ENCODE data around the gene SUZ12. TPM values are rescaled to one million over a fixed set of nuclear protein-coding genes. Genes with fewer than 3 reads are reported as not detected.
"Not testable (repeated sequence)": the region's sequence is repeated elsewhere in the genome, so short reads cannot be mapped to it uniquely, and the experiment has no call there.

Gene SUZ12
- 27.8 and 29.8 TPM in 2 replicates for total RNA-seq (2014; rRNA removed; shearing (Covaris generic))
- 68.2 and 76.1 TPM in 2 replicates for total RNA-seq (2022)
- percentile 93 among the genes with signal in this experiment for Bru-seq, nascent RNA
- BruChase-seq, experiment 1, labeled RNA remaining after a 6-hour chase: percentile 90 among the genes with signal in this experiment
- BruChase-seq, experiment 2, labeled RNA remaining after a 2-hour chase: percentile 94 among the genes with signal in this experiment
- long read RNA-seq, full-length matches to known transcripts: 233 of 293 reads
- long read RNA-seq, partial matches to known transcripts: 26 of 293 reads
- long read RNA-seq, other reads (novel, unspliced or antisense): 34 of 293 reads

- BruUV-seq (replicated peaks); H3K9me3 ChIP-seq (ENCODE audit: low read length); H3K9me2 ChIP-seq (ENCODE audit: insufficient read depth, low read length); intact Hi-C loops (cut with micrococcal nuclease; ENCODE audit: unreplicated experiment); CTCF ChIA-PET (ENCODE audit: unreplicated experiment): not testable (repeated sequence)
- Histone ChIP-seq H2AFZ (ENCODE audit: low read length) (peak within 1 kb of the TSS; percentile 76; the same call in 1 of the 2 replicates), H3K4me1 (ENCODE audit: insufficient read depth, low read length, poor library complexity, severe bottlenecking) (peaks cover 14% of the 10 kb centered on the region), H3K36me3 (ENCODE audit: insufficient read depth, low read length) (peaks cover 33% of the 10 kb centered on the region), H3K79me2 (ENCODE audit: insufficient read depth, low read depth, low read length) (peaks cover 46% of the 10 kb centered on the region), H4K20me1 (ENCODE audit: insufficient read depth, low read length) (peaks cover 18% of the 10 kb centered on the region), H3K4me3 (ENCODE audit: low read depth, low read length, poor library complexity, severe bottlenecking) (peak within 1 kb of the TSS; percentile 91), H3K27ac (ENCODE audit: low read depth, low read length, poor library complexity, severe bottlenecking) (peak within 1 kb of the TSS; percentile 67), H3K4me2 (ENCODE audit: low read length) (peak within 1 kb of the TSS; percentile 97)
- POLR2A ChIA-PET: interaction anchor here (0.6 kb wide), 2 partner anchors 414 to 689 kb away, joined by 3 to 6 read pairs; no protein-coding TSS in a partner anchor
- DNase-seq (ENCODE audit: low spot score): peak; percentile 81
These were observed at the start of gene SUZ12 for GRCh38 chr17:31936615-31937609. Gene SUZ12 (plus strand): TSS chr17:31937007. CDS start chr17:31937247, 240 bp downstream.

DNA sequence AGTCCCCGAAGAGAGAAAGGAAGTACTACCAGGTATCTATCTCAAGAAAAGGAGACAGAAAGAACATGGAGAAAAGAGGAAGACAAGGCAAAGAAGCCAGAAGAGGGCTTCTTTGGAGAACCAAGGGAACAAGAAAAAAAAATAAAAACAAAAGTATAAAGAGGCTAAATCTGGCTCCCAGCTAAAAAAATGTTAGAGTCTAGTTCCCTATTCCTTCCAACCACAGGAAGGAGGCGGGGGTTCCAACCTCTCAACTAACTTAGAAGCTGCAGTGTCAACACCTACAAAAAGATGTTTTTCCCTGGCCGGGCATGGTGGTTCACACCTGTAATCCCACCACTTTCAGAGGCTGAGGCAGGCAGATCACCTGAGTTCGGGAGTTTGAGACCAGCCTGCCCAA is 48.7 kb upstream of the SUZ12 start:
- intact Hi-C loops (cut with micrococcal nuclease; ENCODE audit: unreplicated experiment): no loop called here
- TF ChIP-seq CTCF (conservative IDR thresholded peaks at IDR 0.05; ENCODE audit: low read length) (no peak), EZH2phosphoT487 (IDR thresholded peaks at IDR 0.05; ENCODE audit: borderline replicate concordance, low read depth, low read length) (no peak)
- no peak overlapping the region for H2AFZ ChIP-seq (ENCODE audit: low read length)
- ChIA-PET POLR2A (interaction anchor here (0.6 to 0.7 kb wide), 2 partner anchors 440 to 1955 kb away, joined by 3 to 10 read pairs; no protein-coding TSS in a partner anchor), CTCF (ENCODE audit: unreplicated experiment) (no interaction called here)
- H3K79me2 ChIP-seq (ENCODE audit: insufficient read depth, low read depth, low read length): peaks cover 3% of the 10 kb centered on the region; the same call in 1 of the 2 replicates
- no peaks in the 10 kb centered on the region for H3K9me3 ChIP-seq (ENCODE audit: low read length)
- H3K4me3 ChIP-seq (ENCODE audit: low read depth, low read length, poor library complexity, severe bottlenecking): no peak overlapping the region
- H3K4me1 ChIP-seq (ENCODE audit: insufficient read depth, low read length, poor library complexity, severe bottlenecking): peaks cover 48% of the 10 kb centered on the region
- DNase-seq (ENCODE audit: low spot score): peak; percentile 57
- H3K9me2 ChIP-seq (ENCODE audit: insufficient read depth, low read length): no peaks in the 10 kb centered on the region
- peak overlapping the region; percentile 62 for H3K4me2 ChIP-seq (ENCODE audit: low read length)
- H3K36me3 ChIP-seq (ENCODE audit: insufficient read depth, low read length): peaks cover 97% of the 10 kb centered on the region
- no TSS peak for BruUV-seq (replicated peaks)
- no peaks in the 10 kb centered on the region for H4K20me1 ChIP-seq (ENCODE audit: insufficient read depth, low read length)
- H3K27ac ChIP-seq (ENCODE audit: low read depth, low read length, poor library complexity, severe bottlenecking): peak overlapping the region; percentile 85

DNA sequence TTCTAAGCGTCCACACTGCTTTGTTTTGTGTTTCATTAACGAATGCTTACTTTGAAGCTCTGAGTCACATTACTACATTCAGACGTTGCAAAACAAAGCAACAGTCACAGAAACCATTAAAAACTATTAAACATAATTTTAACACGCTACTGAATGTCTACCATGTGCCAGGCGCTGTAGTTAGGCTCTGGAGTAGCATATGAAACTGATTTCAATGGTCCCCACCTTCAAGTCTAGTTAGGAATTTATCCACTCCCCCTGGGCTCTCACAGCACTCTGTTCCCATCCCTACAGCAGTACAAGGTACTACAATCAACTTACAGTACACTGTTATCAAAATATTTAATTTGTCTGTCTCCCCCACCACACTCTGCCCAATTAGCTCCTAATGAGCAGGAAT is 35.9 kb upstream of the SUZ12 start:
- intact Hi-C loops (cut with micrococcal nuclease; ENCODE audit: unreplicated experiment): loop anchor here (1.0 to 10.0 kb wide), 5 partner anchors 12 to 366 kb away; partner anchors contain the start of gene COPRS
- peaks cover 19% of the 10 kb centered on the region for H3K4me1 ChIP-seq (ENCODE audit: insufficient read depth, low read length, poor library complexity, severe bottlenecking)
- no peaks in the 10 kb centered on the region for H3K9me2 ChIP-seq (ENCODE audit: insufficient read depth, low read length)
- BruUV-seq (replicated peaks): TSS peak; percentile 90
- peaks cover 42% of the 10 kb centered on the region for H3K79me2 ChIP-seq (ENCODE audit: insufficient read depth, low read depth, low read length)
- no peaks in the 10 kb centered on the region for H3K9me3 ChIP-seq (ENCODE audit: low read length)
- POLR2A ChIA-PET: interaction anchor here (0.7 to 1.9 kb wide), 6 partner anchors 12 to 365 kb away, joined by 3 to 13 read pairs (median 6); no protein-coding TSS in a partner anchor
- 0 out of 2 replicates have a peak, but pooled peaks cover 4% of the 10 kb centered on the region for H4K20me1 ChIP-seq (ENCODE audit: insufficient read depth, low read length)
- H3K27ac ChIP-seq (ENCODE audit: low read depth, low read length, poor library complexity, severe bottlenecking): peak overlapping the region; percentile 42
- peak overlapping the region; percentile 83 for H3K4me2 ChIP-seq (ENCODE audit: low read length)
- H3K36me3 ChIP-seq (ENCODE audit: insufficient read depth, low read length): peaks cover 38% of the 10 kb centered on the region
- CTCF ChIA-PET (ENCODE audit: unreplicated experiment): interaction anchor here (0.6 to 1.1 kb wide), 2 partner anchors 106 to 366 kb away, joined by 3 read pairs; partner anchors contain the start of gene LRRC37B
- peak; percentile 34 for DNase-seq (ENCODE audit: low spot score)
- peak overlapping the region; percentile 62; the same call in 1 of the 2 replicates for H2AFZ ChIP-seq (ENCODE audit: low read length)
- no peak for TF ChIP-seq EZH2phosphoT487 (IDR thresholded peaks at IDR 0.05; ENCODE audit: borderline replicate concordance, low read depth, low read length)
- TF ChIP-seq CTCF (conservative IDR thresholded peaks at IDR 0.05; ENCODE audit: low read length): no peak
- H3K4me3 ChIP-seq (ENCODE audit: low read depth, low read length, poor library complexity, severe bottlenecking): peak overlapping the region; percentile 92

Measured in OCI-LY7 (cell line).